Measurements from ENCODE around the gene PLXNA4.

- TF ChIP-seq NR2C2 (CRISPR knock-in tag; IDR thresholded peaks at IDR 0.05), result no peak
- no peak for TF ChIP-seq CTCF (IDR thresholded peaks at IDR 0.05)
- TF ChIP-seq FOXK1 (CRISPR knock-in tag; IDR thresholded peaks at IDR 0.05), result no peak
These were observed 138.5 kb downstream of the PLXNA4 start for GRCh38 chr7:132437730-132438129.

All from WTC11 (cell line).